ENCODE results near the gene STK25. TPM values are rescaled to one million over a fixed set of nuclear protein-coding genes. Genes with fewer than 3 reads are reported as not detected.

STK25 gene
- polyA plus RNA-seq, 3 donors: 62.7 to 215 (median 69.5) TPM

GRCh38 chr2:241547781-241548450, 39.5 kb upstream of the STK25 start:
- no peaks in the 10 kb centered on the region for H4K20me1 ChIP-seq (ENCODE audit: insufficient read depth, low read length)
- no peak for DNase-seq
- H3K4me3 ChIP-seq (replicated peaks in 1 of 3; ENCODE audit: low read depth in 2 of 3, low read length in 3 of 3): no peak overlapping the region
- no peak overlapping the region for H3K27ac ChIP-seq (ENCODE audit: low read depth in 1 of 2, low read length in 2 of 2)
- no peak overlapping the region for H3K27ac Mint-ChIP-seq
- no peaks in the 10 kb centered on the region for H3K36me3 ChIP-seq (replicated peaks in 1 of 2; ENCODE audit: control insufficient read depth in 1 of 2, insufficient read depth in 2 of 2, low read length in 2 of 2)
- no peaks in the 10 kb centered on the region for H3K9me3 ChIP-seq (replicated peaks in 1 of 2; ENCODE audit: control insufficient read depth in 1 of 2, insufficient read depth in 1 of 2, low read length in 2 of 2)
- intact Hi-C loops (cut with micrococcal nuclease): no loop called here
- H3K27me3 ChIP-seq (ENCODE audit: control insufficient read depth in 2 of 2, insufficient read depth in 2 of 2, low read length in 2 of 2): peaks cover 5 to 22% of the 10 kb centered on the region in 2 donors
- peak overlapping the region in 1 of 2 donors; percentile 43 for H3K4me3 Mint-ChIP-seq
- peaks cover 13 to 31% (median 22%) of the 10 kb centered on the region in 3 donors for H3K27me3 Mint-ChIP-seq (ENCODE audit: low read depth in 3 of 3)
- H3K9me3 Mint-ChIP-seq: no peaks in the 10 kb centered on the region
- H3K36me3 Mint-ChIP-seq: no peaks in the 10 kb centered on the region
- H2AFZ ChIP-seq (ENCODE audit: insufficient read depth, low read depth, low read length, poor library complexity, severe bottlenecking): no peak overlapping the region
- H3K9ac ChIP-seq (ENCODE audit: insufficient read depth, low read length, poor library complexity, severe bottlenecking): no peak overlapping the region
- no peaks in the 10 kb centered on the region for H3K79me2 ChIP-seq (ENCODE audit: insufficient read depth, low read length)
- H3K4me1 Mint-ChIP-seq: no peaks in the 10 kb centered on the region
- no peak overlapping the region for H3K4me2 ChIP-seq (replicated peaks; ENCODE audit: extremely low read depth, low read length, poor library complexity, severe bottlenecking)
- no peak for TF ChIP-seq CTCF (IDR thresholded peaks at IDR 0.05)
- H3K4me1 ChIP-seq (ENCODE audit: control insufficient read depth in 1 of 2, insufficient read depth in 2 of 2, low read length in 2 of 2): no peaks in the 10 kb centered on the region
- WGBS (ENCODE audit: insufficient coverage): 88% methylated on average over 14 of the region's 16 CpGs

- Histone ChIP-seq H4K20me1 (ENCODE audit: insufficient read depth, low read length) (no peaks in the 10 kb centered on the region), H3K9ac (ENCODE audit: insufficient read depth, low read length, poor library complexity, severe bottlenecking) (no peak overlapping the region), H2AFZ (ENCODE audit: insufficient read depth, low read depth, low read length, poor library complexity, severe bottlenecking) (no peak overlapping the region), H3K4me2 (replicated peaks; ENCODE audit: extremely low read depth, low read length, poor library complexity, severe bottlenecking) (no peak overlapping the region), H3K27ac (ENCODE audit: low read depth in 1 of 2, low read length in 2 of 2) (no peak overlapping the region), H3K9me3 (replicated peaks in 1 of 2; ENCODE audit: control insufficient read depth in 1 of 2, insufficient read depth in 1 of 2, low read length in 2 of 2) (no peaks in the 10 kb centered on the region), H3K4me1 (ENCODE audit: control insufficient read depth in 1 of 2, insufficient read depth in 2 of 2, low read length in 2 of 2) (no peaks in the 10 kb centered on the region), H3K79me2 (ENCODE audit: insufficient read depth, low read length) (no peaks in the 10 kb centered on the region), H3K36me3 (replicated peaks in 1 of 2; ENCODE audit: control insufficient read depth in 1 of 2, insufficient read depth in 2 of 2, low read length in 2 of 2) (no peaks in the 10 kb centered on the region), H3K4me3 (replicated peaks in 1 of 3; ENCODE audit: low read depth in 2 of 3, low read length in 3 of 3) (no peak overlapping the region), H3K27me3 (ENCODE audit: control insufficient read depth in 2 of 2, insufficient read depth in 2 of 2, low read length in 2 of 2) (peaks cover 5 to 30% of the 10 kb centered on the region in 2 donors)
- H3K4me3 Mint-ChIP-seq: peak overlapping the region in 1 of 2 donors; percentile 43
- intact Hi-C loops (cut with micrococcal nuclease): no loop called here
- no peaks in the 10 kb centered on the region for H3K4me1 Mint-ChIP-seq
- DNase-seq: no peak
- H3K36me3 Mint-ChIP-seq: no peaks in the 10 kb centered on the region
- H3K9me3 Mint-ChIP-seq: peaks cover 0 to 2% (median 0%) of the 10 kb centered on the region in 7 donors
- peaks cover 22 to 35% (median 26%) of the 10 kb centered on the region in 3 donors for H3K27me3 Mint-ChIP-seq (ENCODE audit: low read depth in 3 of 3)
- WGBS (ENCODE audit: insufficient coverage): 60% methylated on average over 18 of the region's 25 CpGs
- no peak for TF ChIP-seq CTCF (IDR thresholded peaks at IDR 0.05)
- no peak overlapping the region for H3K27ac Mint-ChIP-seq
Observed at GRCh38 chr2:241546771-241547498, 38.6 kb upstream of the STK25 start.

Measured in CD14-positive monocyte (primary cell).